SK-N-SH treated with all-trans-retinoic acid at 6 μM for 48 hours (cell line): Measurements from ENCODE around the gene ADAMTSL1.
"Not testable (repeated sequence)": the region's sequence is repeated elsewhere in the genome, so short reads cannot be mapped to it uniquely, and the experiment has no call there.

Experiments
- ATAC-seq: fragments of 200-7000 bp; cut with Tn5 transposase; 3 replicates; pipeline ENCODE4 v1.9.1; 2020; ENCODE audit warnings: mild to moderate bottlenecking, moderate library complexity
- ARNTL ChIP-seq: fragments of 450-650 bp; formaldehyde crosslinking; IDR thresholded peaks from 2 replicates; pipeline ENCODE4 v1.5.0; 2020; ENCODE audit warnings: low read depth, mild to moderate bottlenecking, moderate library complexity, borderline replicate concordance
- BACH2 ChIP-seq: fragments of 250-450 bp; sonication (Bioruptor Pico); IDR thresholded peaks from 2 replicates; pipeline ENCODE4 v1.9.0; 2021; ENCODE audit warnings: mild to moderate bottlenecking, borderline replicate concordance
- CREB5 ChIP-seq: fragments of 250-450 bp; sonication (Bioruptor Pico); IDR thresholded peaks from 2 replicates; pipeline ENCODE4 v1.5.1; 2020; ENCODE audit warnings: low read depth, mild to moderate bottlenecking, moderate library complexity
- CSDC2 ChIP-seq: fragments of 250-450 bp; sonication (Bioruptor Pico); IDR thresholded peaks from 2 replicates; pipeline ENCODE4 v1.5.0; 2020; ENCODE audit warnings: mild to moderate bottlenecking, moderate library complexity
- CSRNP3 ChIP-seq: fragments of 250-450 bp; sonication (Bioruptor Pico); IDR thresholded peaks from 2 replicates; pipeline ENCODE4 v1.5.1; 2021; ENCODE audit warnings: mild to moderate bottlenecking, moderate library complexity
- ESRRG ChIP-seq: fragments of 250-450 bp; sonication (Bioruptor Pico); IDR thresholded peaks from 2 replicates; pipeline ENCODE4 v1.6.1; 2021; ENCODE audit warnings: mild to moderate bottlenecking
- GLIS3 ChIP-seq: fragments of 250-450 bp; sonication (Bioruptor Pico); IDR thresholded peaks from 2 replicates; pipeline ENCODE4 v1.5.0; 2020; ENCODE audit warnings: mild to moderate bottlenecking, moderate library complexity
- ISL1 ChIP-seq: fragments of 250-450 bp; sonication (Bioruptor Pico); IDR thresholded peaks from 2 replicates; pipeline ENCODE4 v2.1.2; 2022; ENCODE audit warnings: mild to moderate bottlenecking, moderate library complexity
- PATZ1 ChIP-seq: fragments of 250-450 bp; sonication (Bioruptor Pico); IDR thresholded peaks from 2 replicates; pipeline ENCODE4 v1.8.0; 2020; ENCODE audit warnings: mild to moderate bottlenecking, moderate library complexity, borderline replicate concordance
- POU6F1 ChIP-seq: fragments of 250-450 bp; sonication (Bioruptor Pico); IDR thresholded peaks from 2 replicates; pipeline ENCODE4 v1.8.0; 2021; ENCODE audit warnings: low read depth, mild to moderate bottlenecking, moderate library complexity, borderline replicate concordance
- PPARA ChIP-seq: fragments of 250-450 bp; sonication (Bioruptor Pico); IDR thresholded peaks from 2 replicates; pipeline ENCODE4 v1.5.0; 2020; ENCODE audit warnings: mild to moderate bottlenecking, borderline replicate concordance
- RARB ChIP-seq: fragments of 250-450 bp; sonication (Bioruptor Pico); IDR thresholded peaks from 2 replicates; pipeline ENCODE4 v1.8.0; 2021; ENCODE audit warnings: mild to moderate bottlenecking, moderate library complexity
- SNAI2 ChIP-seq: fragments of 250-450 bp; sonication (Bioruptor Pico); IDR thresholded peaks from 2 replicates; pipeline ENCODE4 v1.5.0; 2020; ENCODE audit warnings: mild to moderate bottlenecking, moderate library complexity
- TOX ChIP-seq: fragments of 250-450 bp; sonication (Bioruptor Pico); IDR thresholded peaks from 2 replicates; pipeline ENCODE4 v1.8.0; 2021; ENCODE audit warnings: mild to moderate bottlenecking, moderate library complexity, borderline replicate concordance
- TSHZ2 ChIP-seq: fragments of 250-450 bp; sonication (Bioruptor Pico); IDR thresholded peaks from 2 replicates; pipeline ENCODE4 v1.5.0; 2020; ENCODE audit warnings: mild to moderate bottlenecking, moderate library complexity
- ZC3H10 ChIP-seq: fragments of 250-450 bp; sonication (Bioruptor Pico); IDR thresholded peaks from 2 replicates; pipeline ENCODE4 v1.5.1; 2021; ENCODE audit warnings: mild to moderate bottlenecking, moderate library complexity
- ZFP3 ChIP-seq: fragments of 250-450 bp; sonication (Bioruptor Pico); IDR thresholded peaks from 2 replicates; pipeline ENCODE4 v1.5.0; 2020; ENCODE audit warnings: mild to moderate bottlenecking, moderate library complexity
- ZFP30 ChIP-seq: fragments of 450-650 bp; formaldehyde crosslinking; IDR thresholded peaks from 2 replicates; pipeline ENCODE4 v1.5.0; 2022; ENCODE audit warnings: mild to moderate bottlenecking, moderate library complexity
- ZNF565 ChIP-seq: fragments of 450-650 bp; formaldehyde crosslinking; conservative IDR thresholded peaks from 2 replicates; pipeline ENCODE4 v1.5.0; 2020; ENCODE audit warnings: low read depth, mild to moderate bottlenecking, moderate library complexity
- ZNF70 ChIP-seq: fragments of 450-650 bp; formaldehyde crosslinking; IDR thresholded peaks from 2 replicates; pipeline ENCODE4 v1.5.0; 2020; ENCODE audit warnings: mild to moderate bottlenecking, moderate library complexity
- ZNF8 ChIP-seq: fragments of 450-650 bp; formaldehyde crosslinking; IDR thresholded peaks from 2 replicates; pipeline ENCODE4 v1.5.0; 2020; ENCODE audit warnings: mild to moderate bottlenecking, moderate library complexity

ADAMTSL1 gene

GRCh38 chr9:18926513-18926912 lies 452.6 kb downstream of the ADAMTSL1 start:
- TF ChIP-seq PPARA (CRISPR knock-in tag): no peak
- no peak for TF ChIP-seq POU6F1 (CRISPR knock-in tag)
- no peak for TF ChIP-seq PATZ1 (CRISPR knock-in tag)
- no peak for TF ChIP-seq ZFP3 (CRISPR knock-in tag)
- TF ChIP-seq ESRRG (CRISPR knock-in tag): no peak
- no peak for TF ChIP-seq ARNTL (CRISPR knock-in tag)
- no peak for TF ChIP-seq GLIS3 (CRISPR knock-in tag)
- TF ChIP-seq BACH2 (CRISPR knock-in tag): no peak
- ATAC-seq: no peak

GRCh38 chr9:18928711-18929110 lies 454.8 kb downstream of the ADAMTSL1 start:
- ATAC-seq: no peak
- TF ChIP-seq TSHZ2 (CRISPR knock-in tag) (no peak), ESRRG (CRISPR knock-in tag) (no peak), PPARA (CRISPR knock-in tag) (no peak), RARB (CRISPR knock-in tag) (no peak), CREB5 (CRISPR knock-in tag) (no peak), ZNF8 (no peak), ZNF565 (CRISPR knock-in tag) (no peak), ISL1 (CRISPR knock-in tag) (no peak), ZC3H10 (CRISPR knock-in tag) (no peak), POU6F1 (CRISPR knock-in tag) (no peak), ZNF70 (CRISPR knock-in tag) (no peak), SNAI2 (CRISPR knock-in tag) (no peak), PATZ1 (CRISPR knock-in tag) (no peak), CSDC2 (CRISPR knock-in tag) (no peak), CSRNP3 (no peak), ZFP30 (CRISPR knock-in tag) (no peak), TOX (CRISPR knock-in tag) (no peak), ARNTL (CRISPR knock-in tag) (no peak), GLIS3 (CRISPR knock-in tag) (no peak), BACH2 (CRISPR knock-in tag) (no peak)

GRCh38 chr9:18930611-18931010 lies 456.7 kb downstream of the ADAMTSL1 start:
- not testable (repeated sequence) for ATAC-seq
